HepG2 (cell line): ENCODE measurements around the gene RRBP1. TPM values are rescaled to one million over a fixed set of nuclear protein-coding genes. Genes with fewer than 3 reads are reported as not detected.

Experiments used
- BHLHE40 ChIP-seq: IDR thresholded peaks from 2 replicates; pipeline ENCODE4 v1.6.1; 2011; ENCODE audit warnings: low read length, improper control_type of control experiment
- CEBPZ ChIP-seq: IDR thresholded peaks from 2 replicates; pipeline ENCODE4 v1.6.1; 2012; ENCODE audit warnings: low read length, improper control_type of control experiment
- IRF2 ChIP-seq: IDR thresholded peaks from 2 replicates; pipeline ENCODE4 v1.6.1; 2018; ENCODE audit warnings: missing genetic modification reagents, missing compliant biosample characterization
- ISL2 ChIP-seq: sonication (generic); formaldehyde crosslinking; IDR thresholded peaks from 2 replicates; pipeline ENCODE4 v1.5.0; 2020; ENCODE audit warnings: missing genetic modification reagents
- KDM5A ChIP-seq: fragments of 200-600 bp; sonication (generic); IDR thresholded peaks from 2 replicates; pipeline ENCODE4 v1.7.0; 2018; ENCODE audit warnings: antibody characterized with exemption, mild to moderate bottlenecking, low read length, borderline replicate concordance
- MED1 ChIP-seq: sonication (generic); formaldehyde crosslinking; IDR thresholded peaks from 2 replicates; pipeline ENCODE4 v1.4.0; 2020; ENCODE audit warnings: missing genetic modification reagents
- MTF2 ChIP-seq: sonication (generic); formaldehyde crosslinking; IDR thresholded peaks from 2 replicates; pipeline ENCODE4 v1.5.0; 2020; ENCODE audit warnings: missing genetic modification reagents, borderline replicate concordance
- PATZ1 ChIP-seq: sonication (generic); formaldehyde crosslinking; IDR thresholded peaks from 2 replicates; pipeline ENCODE4 v1.4.0; 2020; ENCODE audit warnings: missing genetic modification reagents
- RELA ChIP-seq: sonication (generic); formaldehyde crosslinking; IDR thresholded peaks from 2 replicates; pipeline ENCODE4 v1.4.0; 2020; ENCODE audit warnings: missing genetic modification reagents
- RXRA ChIP-seq: sonication (generic); formaldehyde crosslinking; IDR thresholded peaks from 2 replicates; pipeline ENCODE4 v1.5.1; 2020; ENCODE audit warnings: missing genetic modification reagents
- SP140L ChIP-seq: sonication (generic); formaldehyde crosslinking; IDR thresholded peaks from 2 replicates; pipeline ENCODE4 v1.4.0; 2020; ENCODE audit warnings: missing genetic modification reagents, borderline replicate concordance
- SUZ12 ChIP-seq: fragments of 150-350 bp; IDR thresholded peaks from 2 replicates; pipeline ENCODE4 v1.6.1; 2014; ENCODE audit warnings: low read depth, low read length
- TFDP2 ChIP-seq: sonication (generic); formaldehyde crosslinking; IDR thresholded peaks from 2 replicates; pipeline ENCODE4 v1.4.0; 2020; ENCODE audit warnings: missing genetic modification reagents
- U2AF2 ChIP-seq: fragments of 200-400 bp; formaldehyde crosslinking; IDR thresholded peaks from 2 replicates; pipeline ENCODE4 v1.6.1; 2017; ENCODE audit warnings: low read depth, mild to moderate bottlenecking, low read length
- ZBTB25 ChIP-seq: IDR thresholded peaks from 2 replicates; pipeline ENCODE4 v1.6.1; 2018; ENCODE audit warnings: missing genetic modification reagents
- ZBTB44 ChIP-seq: sonication (generic); formaldehyde crosslinking; IDR thresholded peaks from 2 replicates; pipeline ENCODE4 v1.4.0; 2020; ENCODE audit warnings: missing genetic modification reagents
- ZNF207 ChIP-seq: fragments of 450-650 bp; IDR thresholded peaks from 2 replicates; pipeline ENCODE4 v1.6.1; 2016; ENCODE audit warnings: antibody characterized with exemption, borderline replicate concordance
- ZNF790 ChIP-seq: sonication (generic); formaldehyde crosslinking; IDR thresholded peaks from 2 replicates; pipeline ENCODE4 v1.8.0; 2022; ENCODE audit warnings: missing genetic modification reagents, mild to moderate bottlenecking, borderline replicate concordance
- ZNF792 ChIP-seq: IDR thresholded peaks from 2 replicates; pipeline ENCODE4 v1.6.1; 2016
- ZSCAN21 ChIP-seq: sonication (generic); formaldehyde crosslinking; IDR thresholded peaks from 2 replicates; pipeline ENCODE4 v1.8.0; 2022; ENCODE audit warnings: mild to moderate bottlenecking, missing genetic modification reagents, moderate library complexity, borderline replicate concordance
- ZSCAN22 ChIP-seq: sonication (generic); formaldehyde crosslinking; IDR thresholded peaks from 2 replicates; pipeline ENCODE4 v1.4.0; 2020; ENCODE audit warnings: mild to moderate bottlenecking, missing genetic modification reagents
- polyA plus RNA-seq, 8 experiments: library from polyadenylated mRNA; depleted of rRNA in 3 of 8; stranded (reverse) in 7 of 8; unstranded in 1 of 8; fragments of >200 nt; fragmentation: Illumina TruSeq in 4 of 8; extraction: Trizol in 4 of 8; gene quantifications; 2 replicates each; pipeline versions ENCODE4 v1.2.1 to v1.2.3, GENCODE V29; 2011 to 2016; ENCODE audit warnings: low read depth in 4 of 8, missing spikeins in 1 of 8, mixed read lengths in 1 of 8; ENCODE audit not compliant: insufficient read depth in 1 of 8
- total RNA-seq, 5 experiments: library from RNA; depleted of rRNA; stranded (reverse); fragments of >200 nt; fragmentation: Illumina TruSeq; extraction: Trizol; gene quantifications; 2 replicates each; pipeline ENCODE4 v1.2.3, GENCODE V29; 2016; ENCODE audit warnings: low read depth in 1 of 5

RRBP1 gene
- total and polyA plus RNA-seq, 2 of the 13 experiments (the other 11 are each of a cell fraction or from before 2014, with no cell fraction given): 150 to 222 TPM

- TF ChIP-seq ZBTB44 (no peak), ZNF792 (CRISPR knock-in tag) (no peak), PATZ1 (no peak), ZBTB25 (CRISPR knock-in tag) (no peak), ZSCAN22 (0 out of 2 replicates have a peak, but pooled peaks have one; percentile 34), KDM5A (no peak), CEBPZ (no peak), MED1 (CRISPR knock-in tag) (no peak), SP140L (no peak), ZNF790 (no peak), ISL2 (CRISPR knock-in tag) (no peak), BHLHE40 (peak; percentile 76), IRF2 (0 out of 2 replicates have a peak, but pooled peaks have one; percentile 23), ZSCAN21 (no peak), RELA (no peak), MTF2 (CRISPR knock-in tag) (no peak), U2AF2 (no peak), RXRA (peak; percentile 88), SUZ12 (no peak), TFDP2 (CRISPR knock-in tag) (no peak), ZNF207 (no peak)
These were observed 43.2 kb upstream of the RRBP1 start (continued) for GRCh38 chr20:17725094-17725835.
